Progenitor cell of endocrine pancreas (in vitro differentiated cells): ENCODE measurements around the gene WDR53. TPM values are rescaled to one million over a fixed set of nuclear protein-coding genes. Genes with fewer than 3 reads are reported as not detected.

Experiments used
- DNase-seq: peaks from one replicate; pipeline ENCODE4 v3.0.0; 2021; ENCODE audit warnings: low spot score; ENCODE audit not compliant: unreplicated experiment
- H3K27ac Mint-ChIP-seq: 2 replicates; pipeline ENCODE4 v1.8.0; 2021; ENCODE audit warnings: mild to moderate bottlenecking, moderate library complexity, mixed read lengths
- H3K27me3 Mint-ChIP-seq: 2 replicates; pipeline ENCODE4 v1.8.0; 2021; ENCODE audit warnings: mixed read lengths
- H3K36me3 Mint-ChIP-seq: 2 replicates; pipeline ENCODE4 v1.8.0; 2022; ENCODE audit warnings: mixed read lengths; ENCODE audit not compliant: insufficient read depth
- H3K4me1 Mint-ChIP-seq: 2 replicates; pipeline ENCODE4 v1.8.0; 2021; ENCODE audit warnings: low read depth, mixed read lengths
- H3K4me3 Mint-ChIP-seq: 2 replicates; pipeline ENCODE4 v1.8.0; 2021; ENCODE audit warnings: low read depth, mild to moderate bottlenecking, moderate library complexity, mixed read lengths
- H3K9me3 Mint-ChIP-seq: 2 replicates; pipeline ENCODE4 v1.8.0; 2021; ENCODE audit warnings: low read depth, mixed read lengths
- CTCF ChIP-seq: fragments of 200-600 bp; sonication (generic); IDR thresholded peaks from one replicate; pipeline ENCODE4 v1.5.0; 2021; ENCODE audit warnings: antibody characterized with exemption, mild to moderate bottlenecking; ENCODE audit not compliant: unreplicated experiment
- total RNA-seq: library from RNA; stranded (reverse); gene quantifications from 2 replicates; pipeline ENCODE4 v1.2.1, GENCODE V29; 2021

Gene WDR53
- total RNA-seq, 1 donor from 2014 or later = 15.2 TPM

- H3K4me3 Mint-ChIP-seq = no peak overlapping the region
- H3K27ac Mint-ChIP-seq = no peak overlapping the region
- DNase-seq = no peak
- H3K36me3 Mint-ChIP-seq = no peaks in the 10 kb centered on the region
- peaks cover 6% of the 10 kb centered on the region for H3K4me1 Mint-ChIP-seq
- H3K27me3 Mint-ChIP-seq = peaks cover 2% of the 10 kb centered on the region
- H3K9me3 Mint-ChIP-seq = peaks cover 3% of the 10 kb centered on the region
- TF ChIP-seq CTCF = no peak
Measured at GRCh38 chr3:196541684-196542445, 26.5 kb downstream of the WDR53 start.

GRCh38 chr3:196537319-196537984, 30.9 kb downstream of the WDR53 start:
- Mint-ChIP-seq H3K4me3 (no peak overlapping the region), H3K4me1 (no peaks in the 10 kb centered on the region), H3K9me3 (no peaks in the 10 kb centered on the region), H3K36me3 (no peaks in the 10 kb centered on the region), H3K27me3 (peaks cover 3% of the 10 kb centered on the region), H3K27ac (no peak overlapping the region)
- TF ChIP-seq CTCF = peak; percentile 66
- no peak for DNase-seq

GRCh38 chr3:196533260-196533681, 35.1 kb downstream of the WDR53 start:
- no peak overlapping the region for H3K4me3 Mint-ChIP-seq
- DNase-seq = no peak
- H3K27me3 Mint-ChIP-seq = peaks cover 7% of the 10 kb centered on the region
- peaks cover 3% of the 10 kb centered on the region for H3K36me3 Mint-ChIP-seq
- H3K4me1 Mint-ChIP-seq = no peaks in the 10 kb centered on the region
- no peak for TF ChIP-seq CTCF
- peaks cover 14% of the 10 kb centered on the region for H3K9me3 Mint-ChIP-seq
- no peak overlapping the region for H3K27ac Mint-ChIP-seq

- peaks cover 14% of the 10 kb centered on the region for H3K9me3 Mint-ChIP-seq
- H3K36me3 Mint-ChIP-seq = peaks cover 3% of the 10 kb centered on the region
Measured at GRCh38 chr3:196531418-196531817, 36.9 kb downstream of the WDR53 start.

More at GRCh38 chr3:196531418-196531817, 36.9 kb downstream of the WDR53 start:
- DNase-seq = no peak
- Mint-ChIP-seq H3K27me3 (peaks cover 11% of the 10 kb centered on the region), H3K4me3 (no peak overlapping the region), H3K4me1 (no peaks in the 10 kb centered on the region), H3K27ac (no peak overlapping the region)
- no peak for TF ChIP-seq CTCF
